GM13977 (cell line): ENCODE measurements around the gene SPPL2B.
A peak's percentile ranks its signal among the peaks of the same experiment; 100 is the strongest.

ENCODE experiments used
- DNase-seq: peaks from one replicate; pipeline ENCODE4 v3.0.0; 2012; ENCODE audit warnings: low spot score
- CTCF ChIP-seq: IDR thresholded peaks from 2 replicates; pipeline ENCODE4 v1.5.1; 2012; ENCODE audit warnings: mild to moderate bottlenecking, control low read depth; ENCODE audit not compliant: insufficient read depth; ENCODE audit errors: extremely low read depth, missing control alignments
- in situ Hi-C: fragments of 300-500 bp; cut with MboI; formaldehyde crosslinking; loops from one replicate; pipeline ENCODE4 v1.12.0; 2022; ENCODE audit warnings: low sequenced_read_pairs, low pct_unique_long_range_greater_than_20kb, mixed read lengths, inconsistent platforms; ENCODE audit not compliant: unreplicated experiment

SPPL2B gene

GRCh38 chr19:2323707-2324106, 4.8 kb upstream of the SPPL2B start:
- in situ Hi-C loops = no loop called here
- DNase-seq = no peak
- no peak for TF ChIP-seq CTCF

GRCh38 chr19:2324220-2324948, 4.1 kb upstream of the SPPL2B start:
- no peak for TF ChIP-seq CTCF
- no peak for DNase-seq
- in situ Hi-C loops = no loop called here

GRCh38 chr19:2325281-2326046, 3.0 kb upstream of the SPPL2B start:
- TF ChIP-seq CTCF = no peak
- in situ Hi-C loops = no loop called here
- DNase-seq = no peak

- no peak for DNase-seq
- in situ Hi-C loops = no loop called here
- TF ChIP-seq CTCF = no peak
These were observed 1.7 kb upstream of the SPPL2B start for GRCh38 chr19:2326699-2327360.

GRCh38 chr19:2327773-2328400, 597 bp upstream of the SPPL2B start:
- in situ Hi-C loops = no loop called here
- peak; percentile 89 for DNase-seq
- no peak for TF ChIP-seq CTCF

GRCh38 chr19:2329149-2329478, 630 bp downstream of the SPPL2B start:
- no peak for DNase-seq
- in situ Hi-C loops = no loop called here
- TF ChIP-seq CTCF = no peak
